GM10266 (cell line): ENCODE results near the gene ZNF365.

Experiments
- DNase-seq: peaks from one replicate; pipeline ENCODE4 v3.0.0; 2012; ENCODE audit errors: extremely low spot score
- CTCF ChIP-seq: IDR thresholded peaks from 2 replicates; pipeline ENCODE4 v1.5.1; 2012; ENCODE audit warnings: mild to moderate bottlenecking, low read depth; ENCODE audit not compliant: control insufficient read depth, insufficient read depth; ENCODE audit errors: missing control alignments

ZNF365 gene

GRCh38 chr10:62422068-62422590 is 48.0 kb downstream of the ZNF365 start:
- no peak for TF ChIP-seq CTCF
- DNase-seq: no peak

DNA sequence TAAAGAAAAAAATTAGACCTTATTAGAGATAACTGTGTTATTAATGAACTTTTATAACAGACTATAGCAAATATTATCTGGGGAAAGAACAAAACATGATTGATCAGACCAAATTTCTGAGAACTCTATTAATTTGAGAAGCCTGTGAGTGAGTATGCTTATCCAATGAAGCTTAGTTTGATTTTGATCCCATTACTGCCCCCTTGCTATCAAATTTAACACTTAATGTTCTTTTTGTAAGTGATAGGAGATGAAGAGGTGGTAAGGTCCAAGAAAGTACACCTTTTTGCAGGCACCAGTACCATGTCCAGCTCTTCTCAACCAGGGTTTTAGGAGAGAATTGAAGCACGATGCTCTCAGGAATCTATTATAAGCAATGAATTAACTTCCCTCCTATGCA is 49.9 kb downstream of the ZNF365 start:
- no peak for TF ChIP-seq CTCF
- DNase-seq: no peak

GRCh38 chr10:62426086-62426485 is 51.9 kb downstream of the ZNF365 start:
- no peak for TF ChIP-seq CTCF
- DNase-seq: no peak

DNA sequence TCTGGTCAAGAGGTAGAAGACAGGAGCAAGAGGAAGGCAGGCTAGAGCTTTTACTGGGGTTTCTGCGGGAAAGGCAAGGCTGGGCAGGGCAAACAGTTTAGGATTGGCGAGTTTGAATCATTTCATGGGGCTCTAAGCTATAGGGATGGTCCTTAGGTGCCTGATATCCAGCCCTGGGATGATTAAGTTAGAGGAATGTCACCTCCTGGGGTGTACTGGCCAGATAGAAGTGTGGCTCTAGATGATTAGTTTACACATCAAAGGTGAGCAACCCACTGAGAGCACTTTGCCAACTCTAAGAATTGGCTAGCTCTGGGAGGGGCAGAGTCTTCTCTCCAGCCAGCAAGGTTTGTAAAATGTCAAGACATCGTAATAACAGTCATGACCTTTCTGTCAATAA is 52.4 kb downstream of the ZNF365 start:
- no peak for DNase-seq
- no peak for TF ChIP-seq CTCF

GRCh38 chr10:62430881-62431280 is 56.7 kb downstream of the ZNF365 start:
- no peak for DNase-seq
- no peak for TF ChIP-seq CTCF

- TF ChIP-seq CTCF: no peak
- DNase-seq: peak; percentile 32
Measured at GRCh38 chr10:62433181-62433692, 59.1 kb downstream of the ZNF365 start.

GRCh38 chr10:62433901-62434300 is 59.7 kb downstream of the ZNF365 start:
- TF ChIP-seq CTCF: no peak
- no peak for DNase-seq
